ENCODE results near the gene CFAP251. TPM values are rescaled to one million over a fixed set of nuclear protein-coding genes. Genes with fewer than 3 reads are reported as not detected.

Gene CFAP251
- total and polyA plus RNA-seq, 2 of the 8 experiments (the other 6 are each of a cell fraction or from before 2014, with no cell fraction given): 1.8 to 2.9 TPM

- no peak overlapping the region for H2BK5ac ChIP-seq (ENCODE audit: low read depth, low read length)
- H3K4ac ChIP-seq (replicated peaks; ENCODE audit: insufficient read length, low read depth, low read length): no peak overlapping the region
- H2BK12ac ChIP-seq (ENCODE audit: low read depth, low read length): no peak overlapping the region
- no peak overlapping the region for H2BK20ac ChIP-seq (ENCODE audit: low read length)
- no peak overlapping the region for H3K14ac ChIP-seq (ENCODE audit: insufficient read length)
- FAIRE-seq (no peak), DNase-seq (ENCODE audit: low read depth in 1 of 2, low spot score in 2 of 2) (no peak)
- no peak overlapping the region for H4K5ac ChIP-seq (ENCODE audit: insufficient read length, low read depth, low read length)
- no peak overlapping the region for H2BK120ac ChIP-seq (replicated peaks; ENCODE audit: low read depth, low read length)
- no peak overlapping the region for H2BK15ac ChIP-seq (ENCODE audit: low read length)
- no peak overlapping the region for H3K18ac ChIP-seq (ENCODE audit: extremely low read depth, low read length)
- no peaks in the 10 kb centered on the region for H3K79me2 ChIP-seq (ENCODE audit: control insufficient read depth in 1 of 2, insufficient read depth in 2 of 2, low read length in 2 of 2)
- no peak overlapping the region for H3K56ac ChIP-seq (replicated peaks; ENCODE audit: insufficient read length, low read depth, low read length)
- no peaks in the 10 kb centered on the region for H3K36me3 ChIP-seq (ENCODE audit: control insufficient read depth in 2 of 4, insufficient read depth in 4 of 4, low read length in 3 of 4)
- no peaks in the 10 kb centered on the region for H3K79me1 ChIP-seq (ENCODE audit: low read depth, low read length)
- no peak overlapping the region for H3K9ac ChIP-seq (replicated peaks in 1 of 4; ENCODE audit: extremely low read depth in 1 of 4, low read depth in 3 of 4, low read length in 3 of 4)
- no peaks in the 10 kb centered on the region for H3K27me3 ChIP-seq (replicated peaks in 1 of 4; ENCODE audit: control insufficient read depth in 3 of 4, extremely low read depth in 1 of 4, insufficient read depth in 3 of 4, low read length in 3 of 4)
- no peaks in the 10 kb centered on the region for H3K4me1 ChIP-seq (replicated peaks in 1 of 4; ENCODE audit: control insufficient read depth in 3 of 4, insufficient read depth in 4 of 4, low read length in 3 of 4)
- no peak overlapping the region for H4K91ac ChIP-seq (replicated peaks; ENCODE audit: insufficient read length, low read length)
- no peak overlapping the region for H3K27ac ChIP-seq (ENCODE audit: low read depth, low read length)
- no peak overlapping the region for H3K23ac ChIP-seq (ENCODE audit: insufficient read length)
- 89% methylated on average over 6 of the region's 6 CpGs; no CpG with 5 or more reads in 1 of the 2 experiments for WGBS, 2 experiments (ENCODE audit: extremely low coverage in 1 of 2, insufficient coverage in 1 of 2, insufficient read length in 1 of 2, insufficient replicate concordance in 2 of 2, low coverage in 1 of 2, low lambda C conversion rate in 2 of 2, missing lambda C conversion rate in 1 of 2)
- ChIA-PET POLR2A (ENCODE audit: partially characterized antibody) (interaction anchor here (1.4 kb wide), 1 partner anchor 73 kb away, joined by 3 read pairs; no protein-coding TSS in a partner anchor), CTCF (ENCODE audit: partially characterized antibody) (interaction anchor here (2.0 kb wide), 1 partner anchor 14 kb away, joined by 6 read pairs; no protein-coding TSS in a partner anchor)
- H3K4me3 ChIP-seq (ENCODE audit: extremely low read depth in 1 of 4, insufficient read depth in 2 of 4, low read depth in 3 of 4, low read length in 4 of 4): no peak overlapping the region
- no peaks in the 10 kb centered on the region; the same call in 1 of the 2 replicates for H3K23me2 ChIP-seq (ENCODE audit: low read depth, low read length)
- no peak overlapping the region for H3K4me2 ChIP-seq (ENCODE audit: insufficient read depth in 1 of 2, low read depth in 2 of 2, low read length in 2 of 2)
- no peak overlapping the region for H4K8ac ChIP-seq (ENCODE audit: extremely low read depth, insufficient read depth, low read length)
- no peaks in the 10 kb centered on the region for H4K20me1 ChIP-seq (replicated peaks in 1 of 2; ENCODE audit: control insufficient read depth in 1 of 2, insufficient read depth in 2 of 2, low read length in 2 of 2)
- no peak overlapping the region for H2AK5ac ChIP-seq (ENCODE audit: low read depth, low read length)
- H2AFZ ChIP-seq (ENCODE audit: low read length): no peak overlapping the region
- H3K9me3 ChIP-seq (ENCODE audit: insufficient read depth in 2 of 2, low read depth in 1 of 2, low read length in 1 of 2): no peaks in the 10 kb centered on the region
- TF ChIP-seq CHD1 (IDR thresholded peaks at IDR 0.05; ENCODE audit: low read depth, low read length) (no peak), SIX5 (IDR thresholded peaks at IDR 0.05; ENCODE audit: low read depth, low read length) (no peak), CTBP2 (IDR thresholded peaks at IDR 0.05; ENCODE audit: borderline replicate concordance, insufficient read depth, insufficient read length, low read length) (no peak), ZNF274 (IDR thresholded peaks at IDR 0.05; ENCODE audit: borderline replicate concordance, extremely low read depth, low read length) (no peak), CREB1 (IDR thresholded peaks at IDR 0.05) (no peak), TBP (IDR thresholded peaks at IDR 0.05; ENCODE audit: low read depth, low read length) (no peak), BACH1 (IDR thresholded peaks at IDR 0.05; ENCODE audit: low read length) (no peak), RBBP5 (IDR thresholded peaks at IDR 0.05; ENCODE audit: borderline replicate concordance, low read depth, low read length) (no peak), TCF12 (IDR thresholded peaks at IDR 0.05; ENCODE audit: low read depth, low read length) (no peak), TAF1 (IDR thresholded peaks at IDR 0.05; ENCODE audit: low read depth, low read length) (no peak), RAD21 (IDR thresholded peaks at IDR 0.05 in 1 of 2, conservative IDR thresholded peaks at IDR 0.05 in 1 of 2; ENCODE audit: low read depth in 2 of 2, low read length in 2 of 2) (no peak), TEAD4 (IDR thresholded peaks at IDR 0.05; ENCODE audit: low read depth, low read length) (no peak), MAX (IDR thresholded peaks at IDR 0.05) (no peak), JUND (IDR thresholded peaks at IDR 0.05; ENCODE audit: low read length) (no peak)
- TF ChIP-seq, protein P1, sequence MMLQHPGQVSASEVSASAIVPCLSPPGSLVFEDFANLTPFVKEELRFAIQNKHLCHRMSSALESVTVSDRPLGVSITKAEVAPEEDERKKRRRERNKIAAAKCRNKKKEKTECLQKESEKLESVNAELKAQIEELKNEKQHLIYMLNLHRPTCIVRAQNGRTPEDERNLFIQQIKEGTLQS (IDR thresholded peaks at IDR 0.05; ENCODE audit: insufficient read depth, low read depth, low read length): no peak
Measured at GRCh38 chr12:121875582-121875981, 42.8 kb upstream of the CFAP251 start.

Data from H1 (cell line).